Mesodermal cell (in vitro differentiated cells): ENCODE results near the gene GRHL3.

ENCODE experiments used
- H3K27ac ChIP-seq: 2 replicates; pipeline ENCODE4 v1.7.0; 2013; ENCODE audit warnings: mild to moderate bottlenecking, low read depth, low read length, moderate library complexity; ENCODE audit not compliant: severe bottlenecking
- H3K36me3 ChIP-seq: 2 replicates; pipeline ENCODE4 v1.7.1; 2013; ENCODE audit warnings: mild to moderate bottlenecking, low read length, moderate library complexity; ENCODE audit not compliant: control insufficient read depth, insufficient read depth
- H3K4me1 ChIP-seq: one replicate; pipeline ENCODE4 v1.7.1; 2013; ENCODE audit warnings: mild to moderate bottlenecking, low read length; ENCODE audit not compliant: insufficient read depth, control insufficient read depth, poor library complexity, severe bottlenecking
- H3K4me3 ChIP-seq: 2 replicates; pipeline ENCODE4 v1.7.0; 2013; ENCODE audit warnings: low read length, control low read depth, mild to moderate bottlenecking; ENCODE audit not compliant: insufficient read depth, poor library complexity, severe bottlenecking; ENCODE audit errors: extremely low read depth
- H3K9me3 ChIP-seq: 2 replicates; pipeline ENCODE4 v1.7.1; 2013; ENCODE audit warnings: mild to moderate bottlenecking, low read length, moderate library complexity; ENCODE audit not compliant: control insufficient read depth
- WGBS, 2 experiments: methylation state at CpG; one replicate each; pipeline ENCODE4 v1.1.5; 2013; ENCODE audit warnings: missing lambda C conversion rate in 2 of 2; ENCODE audit not compliant: insufficient coverage in 2 of 2; 5-methylcytosine and 5-hydroxymethylcytosine counted together

Gene GRHL3

DNA sequence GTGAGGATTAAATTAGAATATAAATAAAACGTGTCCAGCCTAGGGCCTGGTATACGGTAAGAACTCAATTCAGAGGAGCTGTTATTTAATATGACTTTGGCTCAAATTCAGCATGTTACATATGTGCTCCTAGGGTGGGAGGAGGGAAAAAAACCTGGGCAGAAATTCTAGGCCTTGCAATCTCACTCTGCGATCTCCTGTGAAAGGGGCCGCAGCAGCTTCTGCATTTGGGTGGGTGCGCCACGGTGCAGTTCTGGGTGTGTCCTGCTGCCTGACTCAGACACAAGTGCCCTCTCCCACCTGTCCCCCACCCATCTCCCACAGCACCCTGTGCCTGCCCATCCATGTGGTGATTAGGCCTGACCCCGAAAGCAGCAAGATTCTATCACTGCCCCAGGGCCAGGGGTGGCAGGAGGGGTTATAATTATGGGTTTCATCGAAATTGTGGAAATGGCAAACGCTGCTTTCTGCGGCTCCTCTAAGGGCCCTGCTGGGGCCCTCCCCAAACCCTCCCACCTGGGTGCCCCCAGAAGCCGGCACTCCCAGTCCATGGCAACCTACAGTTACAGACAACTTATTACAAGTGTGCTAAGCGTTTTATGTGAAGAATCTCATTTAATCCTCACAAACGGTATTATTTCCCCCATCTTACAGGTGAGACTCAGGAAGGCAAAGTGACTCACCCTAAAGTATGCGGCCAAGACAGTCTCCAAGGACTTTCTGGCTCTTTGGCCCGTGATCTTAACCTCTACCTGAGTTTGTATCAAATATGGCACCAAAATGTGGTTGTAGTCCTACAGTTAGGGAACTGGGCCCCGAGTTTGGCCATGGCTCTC, 25.5 kb upstream of the GRHL3 start:
- Histone ChIP-seq H3K27ac (no peak overlapping the region), H3K9me3 (no peaks in the 10 kb centered on the region), H3K36me3 (no peaks in the 10 kb centered on the region), H3K4me3 (no peak overlapping the region), H3K4me1 (peaks cover 11% of the 10 kb centered on the region)
- 95% methylated on average over 5 to 15 of the region's 16 CpGs for WGBS, 2 experiments

- Histone ChIP-seq H3K9me3 (no peaks in the 10 kb centered on the region), H3K4me3 (no peak overlapping the region), H3K27ac (no peak overlapping the region), H3K4me1 (peaks cover 11% of the 10 kb centered on the region), H3K36me3 (no peaks in the 10 kb centered on the region)
- 93 to 100% methylated on average over 4 to 5 of the region's 9 CpGs for WGBS, 2 experiments
These were observed 24.9 kb upstream of the GRHL3 start for GRCh38 chr1:24294228-24294672.

- no peaks in the 10 kb centered on the region for H3K9me3 ChIP-seq
- H3K27ac ChIP-seq, result peak overlapping the region; percentile 41
- no peaks in the 10 kb centered on the region for H3K36me3 ChIP-seq
- 69 to 72% methylated on average over 4 to 6 of the region's 9 CpGs for WGBS, 2 experiments
- peaks cover 11% of the 10 kb centered on the region for H3K4me1 ChIP-seq
- no peak overlapping the region for H3K4me3 ChIP-seq
These were observed 24.3 kb upstream of the GRHL3 start for GRCh38 chr1:24294716-24295371.

GRCh38 chr1:24295535-24295934, 23.6 kb upstream of the GRHL3 start:
- 96% methylated on average over 3 of the region's 5 CpGs; no CpG with 5 or more reads in 1 of the 2 experiments for WGBS, 2 experiments
- Histone ChIP-seq H3K27ac (peak overlapping the region; percentile 41), H3K4me3 (no peak overlapping the region), H3K4me1 (peaks cover 11% of the 10 kb centered on the region), H3K36me3 (no peaks in the 10 kb centered on the region), H3K9me3 (no peaks in the 10 kb centered on the region)

DNA sequence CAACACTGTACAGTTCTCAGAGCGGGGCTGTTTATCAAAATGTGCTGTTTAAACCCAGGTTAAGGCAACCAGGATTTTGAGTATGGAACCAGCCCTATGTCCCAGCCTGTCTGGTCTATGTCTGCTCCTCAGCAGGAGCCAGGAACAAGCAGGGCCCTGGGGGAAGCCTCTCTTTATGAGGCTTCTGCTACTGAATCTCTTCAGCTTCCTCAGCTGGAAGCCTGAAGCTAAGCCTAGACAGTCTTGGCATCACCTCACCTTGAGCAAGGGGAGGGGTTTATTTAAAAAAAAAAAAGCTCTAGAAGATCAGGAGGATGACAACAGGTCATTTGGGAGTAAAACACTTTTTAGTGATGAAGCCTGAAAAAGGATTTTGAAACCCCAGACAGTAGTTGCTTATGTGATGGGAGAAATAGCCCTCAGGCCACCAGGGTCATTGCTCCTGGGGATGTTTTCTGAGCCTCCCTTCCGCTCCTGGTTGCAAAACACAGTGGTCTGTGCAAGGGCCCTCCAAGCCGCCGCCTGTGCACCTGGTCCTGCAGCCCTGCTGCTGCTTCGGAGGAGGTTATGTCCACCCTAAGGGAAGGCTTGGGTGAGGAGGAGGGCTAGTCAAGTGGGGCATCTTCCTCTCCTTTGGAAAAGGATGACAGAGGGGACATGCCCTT, 21.8 kb upstream of the GRHL3 start:
- Histone ChIP-seq H3K4me3 (no peak overlapping the region), H3K4me1 (peaks cover 13% of the 10 kb centered on the region), H3K9me3 (no peaks in the 10 kb centered on the region), H3K36me3 (no peaks in the 10 kb centered on the region), H3K27ac (no peak overlapping the region)
- 91 to 100% methylated on average over 4 to 5 of the region's 5 CpGs for WGBS, 2 experiments

DNA sequence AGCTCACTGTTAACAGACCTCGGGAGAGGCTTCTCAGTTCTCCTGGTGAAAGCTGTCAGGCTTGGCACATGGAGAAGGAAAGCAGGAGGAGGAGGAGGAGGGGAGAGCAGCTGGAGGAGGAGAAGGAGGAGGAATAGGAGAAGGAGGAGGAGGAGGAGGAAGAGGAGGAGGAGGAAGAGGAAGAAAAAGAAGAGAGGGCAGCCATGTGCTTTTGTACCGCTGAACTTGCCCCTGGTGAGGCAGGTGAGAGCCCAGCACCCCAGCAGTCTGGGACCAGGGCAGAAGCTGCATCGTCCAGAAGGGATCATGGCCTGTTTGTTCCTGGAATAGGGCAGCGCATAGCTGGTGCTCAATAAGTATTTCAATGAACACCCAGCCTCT, 21.3 kb upstream of the GRHL3 start:
- H3K4me1 ChIP-seq, result peaks cover 13% of the 10 kb centered on the region
- H3K4me3 ChIP-seq, result no peak overlapping the region
- no peaks in the 10 kb centered on the region for H3K36me3 ChIP-seq
- no peaks in the 10 kb centered on the region for H3K9me3 ChIP-seq
- H3K27ac ChIP-seq, result no peak overlapping the region
- 83 to 85% methylated on average over 4 of the region's 4 CpGs for WGBS, 2 experiments

DNA sequence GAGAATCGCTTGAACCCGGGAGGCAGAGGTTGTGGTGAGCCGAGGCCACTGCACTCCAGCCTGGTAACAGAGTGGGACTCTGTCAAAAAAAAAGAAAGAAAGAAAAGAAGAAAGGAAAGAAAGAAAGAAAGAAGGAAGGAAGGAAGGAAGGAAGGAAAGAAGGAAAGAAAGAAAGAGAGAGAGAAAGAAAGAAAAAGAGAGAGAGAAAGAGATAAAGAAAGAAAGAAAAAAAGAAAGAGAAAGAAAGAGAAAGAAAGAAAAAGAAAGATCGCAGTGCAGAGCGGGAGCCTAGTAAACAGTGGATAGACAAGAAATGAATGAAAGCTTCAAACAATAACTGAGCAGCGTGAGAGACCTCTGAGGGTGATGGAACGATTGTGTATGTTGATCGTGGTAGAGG, 20.6 kb upstream of the GRHL3 start:
- no peaks in the 10 kb centered on the region for H3K9me3 ChIP-seq
- H3K4me1 ChIP-seq, result peaks cover 13% of the 10 kb centered on the region
- WGBS, 2 experiments, result 89 to 91% methylated on average over 5 to 6 of the region's 8 CpGs
- no peak overlapping the region for H3K27ac ChIP-seq
- H3K4me3 ChIP-seq, result no peak overlapping the region
- no peaks in the 10 kb centered on the region for H3K36me3 ChIP-seq

- Histone ChIP-seq H3K36me3 (no peaks in the 10 kb centered on the region), H3K4me3 (no peak overlapping the region), H3K27ac (no peak overlapping the region), H3K9me3 (no peaks in the 10 kb centered on the region), H3K4me1 (peaks cover 6% of the 10 kb centered on the region)
- WGBS, 2 experiments, result 75 to 94% methylated on average over 2 to 4 of the region's 6 CpGs
These were observed 19.3 kb upstream of the GRHL3 start for GRCh38 chr1:24299901-24300300.

GRCh38 chr1:24300971-24301784, 18.0 kb upstream of the GRHL3 start:
- WGBS, 2 experiments, result 96 to 100% methylated on average over 4 to 6 of the region's 7 CpGs

DNA sequence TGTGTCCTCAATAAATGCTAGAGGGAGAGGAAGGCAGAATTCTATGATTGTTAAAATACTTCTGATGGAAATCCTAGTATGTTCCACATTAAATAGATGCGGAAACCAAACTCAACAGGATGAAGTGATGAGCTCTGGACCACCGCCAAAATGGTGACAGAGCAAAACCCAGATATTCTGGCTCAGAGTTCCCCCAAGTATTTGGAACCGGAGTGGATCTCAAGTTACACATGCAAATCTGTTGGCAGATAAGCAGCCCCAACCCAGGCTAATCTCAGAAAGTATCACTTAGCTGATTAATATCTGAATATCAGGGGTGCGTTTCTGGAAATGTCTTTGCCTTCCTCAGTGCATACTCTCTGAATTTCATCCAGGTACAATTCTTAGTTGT, 17.4 kb upstream of the GRHL3 start:
- H3K27ac ChIP-seq, result no peak overlapping the region
- no peaks in the 10 kb centered on the region for H3K36me3 ChIP-seq
- H3K4me3 ChIP-seq, result no peak overlapping the region
- 81 to 85% methylated on average over 3 to 4 of the region's 4 CpGs for WGBS, 2 experiments
- H3K9me3 ChIP-seq, result no peaks in the 10 kb centered on the region
- H3K4me1 ChIP-seq, result peaks cover 3% of the 10 kb centered on the region

More at GRCh38 chr1:24300971-24301784, 18.0 kb upstream of the GRHL3 start:
- no peaks in the 10 kb centered on the region for H3K36me3 ChIP-seq
- H3K4me3 ChIP-seq, result no peak overlapping the region
- H3K27ac ChIP-seq, result no peak overlapping the region
- H3K4me1 ChIP-seq, result peaks cover 3% of the 10 kb centered on the region
- H3K9me3 ChIP-seq, result no peaks in the 10 kb centered on the region
